GM12891 (cell line): ENCODE data around the gene PPP2R2B.

ENCODE experiments used
- POLR2A ChIP-seq: IDR thresholded peaks from 2 replicates; pipeline ENCODE4 v1.6.1; 2011; ENCODE audit warnings: low read depth, low read length, control low read depth
- POLR2AphosphoS5 ChIP-seq: IDR thresholded peaks from 2 replicates; pipeline ENCODE4 v1.6.1; 2011; ENCODE audit warnings: low read depth, low read length, control low read depth
- POU2F2 ChIP-seq: IDR thresholded peaks from 2 replicates; pipeline ENCODE4 v1.6.1; 2011; ENCODE audit warnings: low read depth, mild to moderate bottlenecking, control low read depth, low read length, moderate library complexity
- SPI1 ChIP-seq: IDR thresholded peaks from 2 replicates; pipeline ENCODE4 v1.6.1; 2011; ENCODE audit warnings: low read depth, low read length, control low read depth

DNA sequence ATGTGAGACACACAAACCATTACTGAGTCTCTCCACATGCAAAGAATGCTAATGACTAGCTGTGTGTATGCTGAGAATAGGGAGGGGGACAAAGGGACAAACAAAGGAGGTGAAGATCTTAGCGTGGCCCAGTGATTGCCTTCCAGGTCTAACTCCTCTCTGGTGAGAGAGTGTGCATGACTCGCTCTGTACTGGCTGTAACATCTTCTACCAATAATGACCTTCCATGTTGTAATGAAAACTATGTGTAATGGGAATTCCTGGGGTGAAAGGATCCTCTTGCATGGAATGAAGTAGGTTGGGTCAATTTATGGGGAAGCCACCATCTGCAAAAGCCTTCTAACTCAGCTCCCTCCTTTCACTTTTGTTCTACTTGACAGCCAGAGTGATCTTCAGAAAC, 338.1 kb downstream of the PPP2R2B start:
- TF ChIP-seq POLR2A (no peak), SPI1 (no peak), POU2F2 (no peak), POLR2AphosphoS5 (no peak)
